NCI-H1694 treated with DMSO at 0.1 percent for 48 hours (cell line): ENCODE results near the gene LIPT1.
A peak's percentile ranks its signal among the peaks of the same experiment; 100 is the strongest.
"Not testable (repeated sequence)": the region's sequence is repeated elsewhere in the genome, so short reads cannot be mapped to it uniquely, and the experiment has no call there.

Source experiments
- DNase-seq: peaks from one replicate; lab custom pipeline; 2025; lab: John Stamatoyannopoulos, UW

Gene LIPT1

DNA sequence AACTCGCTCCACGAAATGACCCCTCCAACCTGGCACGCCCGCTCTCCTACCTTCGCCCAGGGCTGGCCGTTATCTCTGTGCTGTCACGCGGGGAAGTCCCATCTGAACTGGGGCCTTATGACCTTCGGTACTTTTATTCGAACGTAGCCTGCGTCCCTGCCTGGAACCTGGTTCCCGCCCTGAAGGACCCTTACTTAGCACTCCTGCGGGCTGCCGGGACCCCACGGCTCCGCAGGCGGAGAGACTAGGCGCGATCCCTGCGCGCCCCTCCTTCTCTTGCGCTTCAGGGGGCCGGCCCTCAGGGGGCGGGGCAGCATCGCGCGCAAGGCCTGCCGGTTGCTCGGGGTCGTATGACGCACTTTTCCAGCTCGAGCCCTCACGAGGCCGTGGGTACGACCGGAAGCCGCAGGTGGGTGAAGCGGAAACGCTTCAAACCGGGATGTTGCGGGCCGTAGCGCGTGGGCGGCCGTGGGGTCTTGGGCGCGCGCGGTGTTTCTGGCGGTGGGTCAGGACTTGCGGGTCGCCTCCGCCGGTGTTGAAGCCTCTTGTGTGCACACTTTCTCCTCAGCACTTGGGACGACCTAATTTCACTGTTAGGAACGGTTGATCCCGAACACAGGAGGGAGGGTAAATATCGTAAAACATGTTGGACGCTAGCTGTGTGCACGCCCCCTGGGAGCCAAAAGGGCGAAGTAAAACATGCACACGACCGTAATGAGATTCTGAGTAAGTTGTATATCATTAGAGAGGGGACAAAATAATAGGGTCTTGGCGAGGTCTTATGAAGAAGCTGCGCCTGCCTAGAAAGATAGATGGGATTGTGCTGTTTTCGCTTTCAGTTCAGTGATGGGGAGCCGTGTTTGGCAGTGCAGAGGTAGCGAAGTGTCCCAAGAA is at the start of gene LIPT1, which contains the start of gene TSGA10:
Gene LIPT1 (plus strand): TSS at position 325 of the 894 bp plus-strand sequence. CDS start 6,991 bp downstream, outside the sequence.
Gene TSGA10 (minus strand): TSS at position 300 of the 894 bp plus-strand sequence. CDS start 45,503 bp downstream, outside the sequence.
- peak; percentile 85 for DNase-seq

DNA sequence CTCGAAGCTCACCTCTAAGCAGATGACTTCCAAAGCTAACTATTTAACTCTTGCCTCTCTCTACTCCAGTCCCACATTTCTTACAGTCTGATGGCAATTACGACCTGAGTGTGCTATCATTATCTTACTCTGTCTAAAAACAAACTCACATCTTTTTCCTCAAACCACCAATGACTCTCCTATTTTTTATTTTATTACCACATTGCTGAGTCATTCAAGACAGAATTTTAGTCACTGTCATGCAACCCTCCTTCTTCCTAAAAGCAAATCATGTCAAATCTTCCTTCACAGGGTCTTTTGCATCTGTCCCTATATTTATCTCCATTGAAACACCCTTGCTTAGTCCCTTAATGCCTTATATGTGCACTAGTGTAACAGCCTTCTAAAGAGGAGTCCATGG is 47.9 kb upstream of the LIPT1 start:
- DNase-seq = no peak

DNA sequence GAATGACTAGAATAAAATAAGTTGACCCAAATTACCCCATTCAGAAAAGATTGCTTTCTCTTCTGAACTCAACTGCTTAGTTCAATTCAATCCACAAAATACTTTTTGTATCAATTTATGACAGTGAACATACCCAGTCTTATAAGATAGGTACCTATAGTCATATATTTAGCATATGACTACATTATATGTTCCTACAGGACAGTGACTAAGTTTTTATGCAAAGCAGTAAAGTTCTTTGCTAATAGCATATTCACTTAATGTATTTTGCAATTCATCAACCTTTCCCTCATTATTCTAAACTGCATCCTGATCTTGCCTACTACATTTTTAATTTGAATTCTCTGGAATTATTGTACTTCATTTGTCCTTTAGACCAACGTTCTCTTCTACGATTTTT is 43.5 kb upstream of the LIPT1 start:
- DNase-seq = no peak

DNA sequence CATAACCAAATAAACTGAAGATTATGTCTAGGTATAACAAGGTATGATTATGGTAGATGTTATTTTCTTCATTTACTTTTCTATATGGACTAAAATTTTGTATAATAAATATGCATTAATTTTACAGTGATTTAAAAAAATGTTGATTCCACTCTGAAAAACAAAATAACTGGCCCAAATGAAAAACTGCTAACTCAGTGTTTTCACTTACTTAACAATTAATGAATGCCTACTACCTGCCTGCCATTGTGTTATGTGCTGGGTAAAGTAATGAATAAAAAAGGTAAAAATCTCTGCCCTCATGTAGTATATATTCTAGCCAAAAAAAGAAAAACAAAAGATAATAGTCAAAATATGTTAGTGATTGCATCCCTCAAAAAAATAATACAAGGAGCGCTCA is 42.8 kb upstream of the LIPT1 start:
- DNase-seq = no peak

DNA sequence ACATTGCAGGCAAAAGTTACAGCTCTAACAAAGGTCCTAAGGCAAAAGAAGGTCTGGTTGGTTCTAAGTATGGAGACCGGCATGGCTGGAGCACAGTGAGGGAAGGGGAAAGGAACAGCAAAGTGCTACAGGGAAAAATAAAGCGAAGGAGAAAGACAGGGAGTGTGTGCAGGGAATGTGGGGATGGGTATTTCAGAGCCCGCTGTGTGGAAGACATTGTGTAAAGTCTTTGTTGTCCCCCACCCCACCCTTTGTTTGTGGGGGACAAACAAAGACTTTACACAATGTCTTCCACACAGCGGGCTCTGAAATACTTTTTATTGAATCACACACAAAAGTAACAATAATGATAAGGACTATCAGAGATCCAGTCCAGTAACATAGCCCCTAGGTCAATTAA is 42.1 kb upstream of the LIPT1 start:
- DNase-seq = no peak

DNA sequence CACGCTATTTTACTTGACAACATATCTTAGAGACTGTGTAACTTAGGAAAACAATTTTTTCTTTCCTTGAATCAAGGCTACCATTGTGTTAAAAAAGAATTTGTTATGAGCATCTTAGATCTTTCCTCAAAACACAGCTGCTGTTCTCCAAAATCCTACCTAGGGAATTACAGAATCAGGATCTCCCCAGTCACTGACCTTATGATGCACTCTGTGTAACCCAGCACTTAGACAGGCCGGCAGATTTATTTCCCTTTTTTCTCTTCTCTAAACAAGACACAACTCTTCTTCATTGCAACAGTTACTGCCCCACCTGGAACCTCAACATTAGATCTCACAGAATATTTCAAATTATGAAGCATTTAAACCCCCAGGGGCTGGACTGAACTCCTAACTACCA is 26.8 kb upstream of the LIPT1 start:
- DNase-seq = no peak

DNA sequence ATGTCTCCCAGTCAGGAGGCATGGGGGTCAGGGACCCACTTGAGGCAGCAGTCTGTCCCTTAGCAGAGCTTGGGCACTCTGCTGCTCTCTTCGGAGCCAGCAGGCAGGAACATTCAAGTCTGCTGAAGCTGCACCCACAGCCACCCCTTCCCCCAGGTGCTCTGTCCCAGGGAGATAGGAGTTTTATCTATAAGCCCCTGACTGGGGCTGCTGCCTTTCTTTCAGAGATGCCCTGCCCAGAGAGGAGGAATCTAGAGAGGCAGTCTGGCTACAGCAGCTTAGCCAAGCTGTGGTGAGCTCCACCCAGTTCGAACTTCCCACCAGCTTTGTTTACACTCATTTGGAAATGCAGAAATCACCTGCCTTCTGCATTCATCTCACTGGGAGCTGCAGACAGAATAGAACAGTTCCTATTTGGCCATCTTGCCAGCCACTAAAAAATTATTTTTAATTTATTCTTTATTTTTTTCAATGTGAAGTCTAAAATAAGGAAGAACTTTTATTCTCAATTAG is 19.7 kb upstream of the LIPT1 start:
- DNase-seq = not testable (repeated sequence)

DNA sequence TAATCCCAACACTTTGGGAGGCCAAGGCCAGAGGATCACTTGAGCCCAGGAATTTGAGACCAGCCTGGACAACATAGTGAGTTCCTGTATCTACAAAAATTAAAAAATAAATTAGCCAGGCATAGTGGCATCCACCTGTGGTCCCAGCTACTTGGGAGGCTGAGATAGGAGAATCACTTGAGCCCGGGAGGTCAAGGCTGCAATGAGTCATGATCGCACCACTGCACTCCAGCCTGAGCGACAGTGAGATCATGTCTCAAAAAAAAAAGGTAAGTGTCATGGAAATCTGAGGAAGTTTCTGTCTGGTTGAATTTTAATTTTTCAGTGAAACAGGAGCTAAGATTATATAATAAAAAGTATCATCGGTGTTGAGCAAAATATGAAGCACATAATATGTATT is 15.8 kb upstream of the LIPT1 start:
- DNase-seq = no peak

DNA sequence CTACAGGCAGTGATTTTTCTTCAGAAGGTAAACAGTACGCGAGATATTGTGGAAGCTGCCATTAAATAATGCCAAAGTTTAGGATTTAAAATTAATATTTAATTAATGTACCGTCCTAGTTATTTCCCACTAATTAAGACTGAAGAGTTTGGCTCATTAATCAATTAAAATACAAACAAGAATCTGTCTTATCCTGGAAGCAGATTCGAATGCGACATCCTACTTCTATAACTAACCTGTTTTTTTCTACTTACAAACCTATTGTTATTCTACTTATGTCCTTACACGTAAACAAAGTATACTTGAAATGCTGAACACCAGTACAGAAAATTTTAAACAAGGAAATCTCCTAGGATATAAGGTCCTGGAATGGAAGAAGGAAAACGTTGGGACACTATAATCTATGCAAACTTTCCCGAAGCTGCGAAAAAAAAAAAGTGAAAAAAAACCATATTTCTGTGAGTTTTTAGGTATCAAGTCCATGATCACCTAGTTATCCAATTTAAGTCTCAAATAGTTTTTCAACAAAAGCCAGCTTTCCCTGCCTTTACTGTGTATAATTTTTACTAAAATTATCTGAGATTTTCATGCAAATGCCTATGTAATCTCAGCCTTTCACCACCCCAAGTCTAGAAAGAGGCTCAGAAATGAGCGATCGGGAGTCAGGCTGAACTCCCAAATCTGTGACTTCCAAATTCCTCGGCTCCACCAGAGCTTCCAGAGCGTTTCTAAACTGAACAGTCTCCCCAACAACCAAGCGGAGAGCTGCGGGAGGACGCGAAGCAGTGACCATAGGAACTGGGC is 14.5 kb upstream of the LIPT1 start:
- no peak for DNase-seq

DNA sequence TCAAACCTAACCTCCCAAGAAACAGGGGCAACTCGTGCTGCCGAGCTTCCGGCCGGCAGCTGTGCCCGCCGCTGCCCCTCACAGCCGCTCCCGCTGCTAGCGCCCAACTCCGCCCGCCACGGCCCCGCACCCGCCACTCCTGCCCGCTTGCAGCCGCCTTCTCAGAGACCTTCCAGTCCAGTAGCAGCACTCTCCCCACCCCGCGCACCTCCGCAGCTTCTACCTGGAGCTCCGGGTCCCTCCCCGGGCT is 14.0 kb upstream of the LIPT1 start:
- no peak for DNase-seq

DNA sequence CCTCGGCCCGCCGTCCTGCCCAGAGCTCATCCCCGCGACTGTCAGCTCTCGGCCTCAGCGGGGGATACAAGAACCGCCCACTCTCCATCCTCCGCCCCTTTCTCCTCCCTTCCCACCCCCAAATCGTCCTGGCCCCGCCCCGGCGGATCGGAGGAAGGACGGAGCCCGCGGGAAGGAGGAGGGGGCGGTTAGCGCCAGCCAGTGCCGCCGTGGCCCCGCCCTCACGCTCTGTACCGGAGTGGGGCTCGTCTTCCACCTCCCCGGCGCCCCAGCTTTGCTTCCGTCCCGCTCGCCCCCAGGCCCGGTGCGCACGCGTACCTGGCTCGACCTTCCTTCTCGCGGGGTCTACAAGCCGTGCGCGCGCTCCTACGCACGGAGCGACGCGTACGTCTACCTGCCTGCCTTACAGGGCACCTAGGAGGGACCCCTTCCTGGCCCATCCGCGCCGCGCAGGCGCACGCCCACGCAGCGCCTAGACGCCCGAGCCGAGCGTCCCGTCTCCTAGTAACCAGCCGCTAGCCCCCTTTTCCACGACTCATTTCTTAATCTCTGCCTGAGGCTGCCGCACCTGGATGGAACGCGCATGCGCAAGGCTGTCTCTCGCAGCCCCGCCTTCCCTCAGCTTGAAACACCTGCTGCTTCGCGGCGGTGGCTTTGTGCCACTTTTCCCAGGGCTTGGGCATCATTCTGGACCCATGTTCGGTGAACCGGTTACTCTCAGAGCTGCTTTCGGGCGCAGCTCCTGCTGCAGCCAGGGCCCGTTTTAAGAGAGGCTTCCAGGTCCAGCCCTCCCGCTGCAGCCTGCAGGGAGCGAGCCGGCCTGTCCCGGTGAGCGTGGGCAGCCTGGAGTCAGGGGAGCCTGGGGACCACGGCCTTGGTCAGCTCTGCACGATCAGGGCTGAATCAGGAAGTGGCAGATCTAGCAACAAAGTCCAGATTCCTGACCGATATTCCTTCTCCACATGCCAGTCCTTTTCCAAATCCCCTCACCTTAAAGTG is 13.4 kb upstream of the LIPT1 start, which contains the start of gene C2orf15:
Gene C2orf15 (plus strand): TSS at position 598 of the 999 bp plus-strand sequence. CDS start 8,852 bp downstream, outside the sequence.
- peak; percentile 89 for DNase-seq

DNA sequence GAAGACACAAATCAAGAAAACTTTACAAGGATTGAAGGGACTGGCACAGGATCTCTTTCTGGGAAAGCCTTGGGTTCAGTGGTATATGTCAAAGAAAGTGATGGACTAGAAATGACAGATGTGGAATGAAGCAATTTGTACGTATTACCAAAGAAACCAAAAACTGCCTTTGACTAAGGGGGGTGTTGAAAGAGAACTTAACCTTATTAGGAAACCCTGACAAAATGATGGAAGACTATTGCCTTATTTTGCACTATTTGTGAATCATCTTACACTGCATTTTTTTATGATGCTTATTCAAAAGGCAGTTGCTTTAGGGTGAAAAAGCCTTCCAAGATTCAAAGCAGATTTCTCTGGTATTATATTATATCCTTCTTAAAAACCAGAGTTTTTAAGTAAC is 4.1 kb upstream of the LIPT1 start:
- no peak for DNase-seq

DNA sequence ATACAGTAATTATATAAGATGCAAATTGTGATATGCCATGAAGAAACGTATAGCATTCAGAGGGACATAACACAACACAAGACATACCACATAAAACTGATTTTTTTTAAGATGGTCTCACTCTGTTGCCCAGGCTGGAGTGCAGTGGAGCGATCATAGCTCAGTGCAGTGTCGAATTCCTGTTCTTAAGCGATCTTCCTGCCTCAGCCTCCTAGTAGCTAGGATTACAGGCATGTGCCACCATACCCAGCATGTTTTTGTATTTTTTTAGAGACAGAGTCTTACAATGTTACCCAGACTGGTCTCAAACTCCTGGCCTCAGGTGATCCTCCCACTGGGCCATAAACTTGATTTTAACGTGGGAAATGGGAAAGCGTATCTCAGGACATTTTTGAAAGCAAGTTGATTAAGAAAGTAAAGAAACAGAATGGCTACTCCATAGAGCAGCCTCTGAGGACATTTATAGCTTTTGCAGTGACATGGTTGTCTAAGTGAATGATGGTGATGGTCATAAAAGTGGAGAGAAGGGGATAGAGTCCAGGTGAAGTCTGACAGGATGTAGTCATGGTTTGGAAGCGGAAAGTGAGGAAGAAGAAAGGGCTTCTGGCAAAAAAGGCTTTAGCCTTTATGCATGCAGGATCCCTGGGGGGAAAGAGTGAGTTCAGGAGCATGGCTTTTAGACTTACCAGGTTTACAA is 2.4 kb upstream of the LIPT1 start:
- no peak for DNase-seq

DNA sequence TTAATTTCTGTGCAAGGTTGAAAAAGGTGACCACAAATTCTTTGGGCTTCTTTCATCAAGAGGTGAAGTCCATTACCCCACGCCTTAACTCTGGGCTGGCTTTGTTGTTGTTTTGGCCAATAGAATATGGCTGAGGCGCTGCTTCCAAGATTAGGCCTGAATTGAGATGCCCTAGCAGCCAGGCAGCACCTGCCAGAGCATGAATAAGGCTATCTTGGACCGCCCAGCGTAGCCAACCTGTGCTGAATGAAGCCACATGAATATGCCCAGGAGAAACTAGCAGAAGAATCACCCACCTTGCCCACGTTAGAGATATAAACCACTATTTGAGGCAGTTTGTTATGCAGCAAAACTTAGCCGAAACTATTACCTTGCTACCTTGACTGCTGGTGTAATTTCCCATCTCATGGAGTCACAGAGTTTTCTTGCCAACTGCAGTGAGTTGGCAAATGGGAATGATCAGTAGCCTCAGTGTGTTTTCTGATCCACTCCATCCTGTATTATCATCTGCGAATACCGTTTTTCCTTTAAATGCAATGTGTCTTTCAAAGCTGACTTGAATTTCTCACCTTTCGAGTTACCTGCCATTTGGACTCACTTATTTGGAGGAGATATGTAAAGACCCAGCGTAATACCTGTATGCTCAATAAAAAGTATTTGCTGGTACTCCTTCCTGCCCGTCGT is 704 bp upstream of the LIPT1 start:
- no peak for DNase-seq

DNA sequence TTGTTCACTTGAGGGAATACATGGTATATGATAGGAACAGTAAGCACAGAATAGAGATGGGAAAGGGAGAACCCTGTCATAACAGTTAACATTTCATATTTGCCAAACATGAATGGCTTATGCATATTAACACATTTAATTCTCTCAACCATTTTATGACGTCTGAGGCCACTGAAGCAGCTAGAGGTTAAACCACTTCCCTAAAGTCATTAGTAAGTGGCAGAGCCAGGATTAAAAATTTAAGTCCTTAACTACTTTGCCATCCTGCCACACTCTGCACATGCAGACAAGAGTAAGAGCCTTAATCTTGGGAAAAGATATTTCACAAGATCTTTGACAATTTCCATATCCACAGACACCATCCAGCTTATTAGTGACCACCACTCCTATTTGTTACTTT is 2.1 kb downstream of the LIPT1 start:
- DNase-seq = no peak

DNA sequence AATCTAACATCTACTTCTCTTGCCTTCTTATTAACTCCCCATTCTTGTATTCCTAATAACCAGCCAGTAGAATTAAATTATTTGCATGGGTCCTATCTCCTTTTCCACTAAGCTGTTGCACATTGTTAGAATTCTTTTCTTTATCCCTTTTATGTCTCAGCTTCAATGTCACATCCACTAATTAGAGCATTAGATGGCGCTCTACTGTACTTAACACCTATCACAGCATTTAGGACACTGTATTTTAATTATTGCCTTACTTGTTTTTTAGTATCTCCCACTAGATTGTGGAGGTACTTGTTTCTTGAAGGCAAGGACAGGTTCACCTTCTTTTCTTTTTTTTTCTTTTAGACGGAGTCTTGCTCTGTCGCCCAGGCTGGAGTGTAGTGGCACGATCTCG is 3.8 kb downstream of the LIPT1 start:
- no peak for DNase-seq

DNA sequence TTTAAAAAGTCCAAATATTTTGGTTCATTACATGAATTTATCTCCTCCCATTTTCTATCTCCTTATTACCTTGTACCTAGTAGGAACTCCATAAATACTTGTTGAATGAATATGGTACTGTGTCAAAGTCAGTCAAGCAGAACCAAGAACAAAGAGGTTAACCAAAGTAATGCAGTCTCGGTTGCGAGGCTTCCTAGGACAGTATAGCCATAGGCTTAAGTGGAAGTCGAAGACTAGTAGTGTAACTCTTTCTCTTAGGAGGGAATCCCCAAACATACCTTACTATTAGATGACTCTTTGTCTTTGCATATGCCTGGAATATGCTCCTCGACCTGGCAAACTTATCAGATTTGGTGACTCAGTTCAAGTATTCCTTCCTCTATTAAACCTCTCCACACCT is 4.8 kb downstream of the LIPT1 start:
- no peak for DNase-seq

DNA sequence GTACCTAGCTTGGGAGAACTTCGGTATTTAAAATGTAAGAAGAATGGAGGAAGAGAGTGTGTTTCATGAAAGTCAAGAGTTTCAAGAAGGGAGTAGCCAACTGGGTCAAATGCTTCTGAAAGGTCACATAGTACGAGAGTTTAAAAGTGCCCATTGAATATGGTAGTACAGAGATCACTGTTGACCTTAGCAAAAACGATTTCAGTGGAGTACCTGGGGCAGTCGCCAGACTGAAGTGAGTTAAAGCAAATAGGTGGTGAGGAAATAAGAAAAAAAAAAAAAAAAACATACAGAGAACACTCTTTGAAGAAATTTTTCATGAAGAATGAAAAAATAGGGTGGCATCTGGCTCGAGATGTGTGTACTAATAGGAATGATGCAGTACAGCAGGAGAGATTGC is 11.5 kb downstream of the LIPT1 start:
- no peak for DNase-seq

DNA sequence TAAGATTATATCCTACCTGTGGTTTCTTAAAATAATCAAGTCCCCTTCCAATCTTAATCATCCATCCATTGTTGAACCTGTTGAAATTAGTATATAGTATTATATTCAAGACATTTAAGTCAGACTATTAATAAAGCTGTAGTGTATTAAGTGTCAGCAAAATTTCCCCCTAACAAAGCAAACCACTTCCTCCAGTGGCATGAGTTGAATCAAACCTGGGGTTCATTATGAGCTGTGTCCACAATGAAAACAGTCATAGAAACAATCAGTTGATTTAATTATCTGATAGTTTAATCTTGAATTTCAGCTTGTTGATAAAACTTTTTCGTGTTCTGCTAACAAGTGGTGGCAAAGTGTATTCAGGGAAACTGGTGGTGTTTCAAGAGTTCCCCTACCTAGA is 14.8 kb downstream of the LIPT1 start:
- no peak for DNase-seq

DNA sequence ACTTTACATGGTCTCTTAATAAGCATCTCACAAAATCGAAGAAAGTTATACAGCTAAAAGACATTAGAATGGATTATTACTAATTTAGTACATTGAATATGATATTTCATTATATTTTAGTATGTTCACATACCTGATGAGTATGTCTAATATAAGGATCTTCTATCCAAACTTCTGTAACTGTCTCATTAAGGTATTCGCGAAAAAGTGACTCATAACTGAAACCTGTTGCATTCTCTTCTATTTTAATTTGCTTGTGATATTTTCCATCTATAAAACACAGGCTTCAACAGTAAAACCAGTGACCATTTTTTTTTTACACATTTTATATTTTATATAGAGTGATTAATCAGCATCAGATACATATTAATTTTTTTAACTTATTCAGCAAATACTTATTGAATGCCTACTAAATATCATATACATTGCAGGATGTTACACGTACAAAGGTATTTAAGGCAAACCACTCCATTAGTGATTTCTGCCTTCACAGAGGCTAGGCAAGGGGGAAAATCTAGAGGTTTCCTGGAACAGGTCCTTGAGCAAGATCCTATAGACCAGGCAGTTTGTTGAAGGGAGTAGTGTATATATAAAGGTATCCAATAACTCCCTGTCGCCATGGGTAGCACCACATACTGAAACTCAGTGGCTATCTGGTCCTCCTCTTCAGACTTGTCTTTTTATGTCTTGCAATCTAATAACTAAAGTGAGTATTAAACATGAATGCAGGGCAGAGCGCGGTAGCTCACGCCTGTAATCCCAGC is 16.8 kb downstream of the LIPT1 start:
- DNase-seq = no peak
